ENCODE data around the gene IGDCC3. TPM values are rescaled to one million over a fixed set of nuclear protein-coding genes. Genes with fewer than 3 reads are reported as not detected.

Gene IGDCC3
- total and polyA plus RNA-seq, 12 donors = under 0.01 to 0.57 (median 0.16) TPM; not detected in 4

DNA sequence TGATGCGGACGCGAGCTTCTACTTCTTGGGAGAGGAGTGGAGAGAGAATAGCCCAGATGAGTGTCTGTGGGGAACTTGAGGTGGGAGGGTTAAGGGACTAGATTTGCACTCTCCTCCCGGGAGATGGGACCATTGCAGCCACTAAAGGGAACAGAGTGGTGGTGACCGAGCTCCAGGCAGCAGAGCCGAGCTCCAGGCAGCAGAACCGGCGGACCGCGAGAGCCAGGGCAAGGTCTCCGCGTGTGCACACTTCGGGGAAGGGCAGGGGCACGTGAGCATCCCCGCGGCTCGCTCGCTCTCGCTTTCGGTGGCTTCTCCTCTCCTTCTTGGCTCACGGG lies 1.1 kb downstream of the IGDCC3 start:
- Histone ChIP-seq H3K27me3 (peaks cover 0 to 83% (median 61%) of the 10 kb centered on the region in 7 donors), H3K36me3 (no peaks in the 10 kb centered on the region), H3K27ac (no peak overlapping the region), H3K4me1 (peaks cover 8 to 21% (median 18%) of the 10 kb centered on the region in 9 donors), H3K4me3 (peak overlapping the region in 9 of 10 donors; percentile 47 to 74 (median 62)), H3K9me3 (no peaks in the 10 kb centered on the region)
- DNase-seq = no peak
- intact Hi-C loops (cut with DNase I) = loop anchor here in 1 of 10 donors (5.0 kb wide), 1 partner anchor 34 kb away; no protein-coding TSS in a partner anchor
- peak in 5 of 8 donors; percentile 11 to 50 (median 35) for ATAC-seq
- TF ChIP-seq, protein P1, sequence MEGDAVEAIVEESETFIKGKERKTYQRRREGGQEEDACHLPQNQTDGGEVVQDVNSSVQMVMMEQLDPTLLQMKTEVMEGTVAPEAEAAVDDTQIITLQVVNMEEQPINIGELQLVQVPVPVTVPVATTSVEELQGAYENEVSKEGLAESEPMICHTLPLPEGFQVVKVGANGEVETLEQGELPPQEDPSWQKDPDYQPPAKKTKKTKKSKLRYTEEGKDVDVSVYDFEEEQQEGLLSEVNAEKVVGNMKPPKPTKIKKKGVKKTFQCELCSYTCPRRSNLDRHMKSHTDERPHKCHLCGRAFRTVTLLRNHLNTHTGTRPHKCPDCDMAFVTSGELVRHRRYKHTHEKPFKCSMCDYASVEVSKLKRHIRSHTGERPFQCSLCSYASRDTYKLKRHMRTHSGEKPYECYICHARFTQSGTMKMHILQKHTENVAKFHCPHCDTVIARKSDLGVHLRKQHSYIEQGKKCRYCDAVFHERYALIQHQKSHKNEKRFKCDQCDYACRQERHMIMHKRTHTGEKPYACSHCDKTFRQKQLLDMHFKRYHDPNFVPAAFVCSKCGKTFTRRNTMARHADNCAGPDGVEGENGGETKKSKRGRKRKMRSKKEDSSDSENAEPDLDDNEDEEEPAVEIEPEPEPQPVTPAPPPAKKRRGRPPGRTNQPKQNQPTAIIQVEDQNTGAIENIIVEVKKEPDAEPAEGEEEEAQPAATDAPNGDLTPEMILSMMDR (IDR thresholded peaks at IDR 0.05) = no peak
- 1% methylated on average over 19 to 21 of the region's 21 CpGs for WGBS, 2 donors

DNA sequence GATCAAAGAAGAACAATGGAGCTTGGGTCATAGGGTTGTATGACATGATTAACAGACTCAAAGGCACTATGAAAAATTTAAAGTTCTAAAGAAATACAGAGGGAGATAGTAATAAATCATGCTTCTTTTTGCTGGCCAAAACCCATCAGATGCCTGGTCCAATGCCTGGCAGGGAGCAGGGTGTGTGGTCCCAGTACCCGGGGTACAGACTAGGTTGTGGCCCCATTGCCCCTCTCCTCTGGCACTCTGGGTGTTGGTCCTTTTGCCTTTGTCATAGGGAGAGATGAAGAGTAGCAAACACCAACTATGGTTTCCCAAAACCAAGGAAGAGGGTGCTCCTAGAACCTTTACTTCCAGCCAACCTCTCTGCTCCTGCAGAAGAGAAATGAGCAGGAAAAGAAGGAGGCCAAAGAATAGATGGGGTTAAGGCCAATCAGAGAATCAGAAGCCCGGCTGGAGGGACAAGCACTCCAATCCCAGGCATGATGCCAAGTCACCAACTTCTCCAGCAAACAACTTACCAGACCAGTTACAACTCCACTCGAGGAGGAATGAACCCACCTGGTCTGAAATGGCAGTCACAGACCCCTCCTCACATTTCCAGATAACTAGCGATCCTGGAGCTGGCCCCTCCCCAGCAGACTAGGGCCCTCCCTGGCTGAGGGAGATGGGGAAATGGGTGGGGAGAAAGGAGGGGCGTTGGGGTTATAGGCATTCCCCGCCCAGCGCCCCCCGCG lies 1.8 kb downstream of the IGDCC3 start:
- TF ChIP-seq, protein P1 (IDR thresholded peaks at IDR 0.05) = no peak
- 14 to 16% methylated on average over 9 of the region's 9 CpGs for WGBS, 2 donors
- intact Hi-C loops (cut with DNase I) = loop anchor here in 1 of 10 donors (5.0 kb wide), 1 partner anchor 34 kb away; no protein-coding TSS in a partner anchor
- H3K36me3 ChIP-seq = no peaks in the 10 kb centered on the region
- DNase-seq (no peak), ATAC-seq (no peak)
- H3K27me3 ChIP-seq = peaks cover 0 to 80% (median 63%) of the 10 kb centered on the region in 7 donors
- H3K9me3 ChIP-seq = no peaks in the 10 kb centered on the region
- H3K27ac ChIP-seq = no peak overlapping the region
- peak overlapping the region in 3 of 10 donors; percentile 62 to 74 (median 63) for H3K4me3 ChIP-seq
- peaks cover 8 to 21% (median 18%) of the 10 kb centered on the region in 9 donors for H3K4me1 ChIP-seq

DNA sequence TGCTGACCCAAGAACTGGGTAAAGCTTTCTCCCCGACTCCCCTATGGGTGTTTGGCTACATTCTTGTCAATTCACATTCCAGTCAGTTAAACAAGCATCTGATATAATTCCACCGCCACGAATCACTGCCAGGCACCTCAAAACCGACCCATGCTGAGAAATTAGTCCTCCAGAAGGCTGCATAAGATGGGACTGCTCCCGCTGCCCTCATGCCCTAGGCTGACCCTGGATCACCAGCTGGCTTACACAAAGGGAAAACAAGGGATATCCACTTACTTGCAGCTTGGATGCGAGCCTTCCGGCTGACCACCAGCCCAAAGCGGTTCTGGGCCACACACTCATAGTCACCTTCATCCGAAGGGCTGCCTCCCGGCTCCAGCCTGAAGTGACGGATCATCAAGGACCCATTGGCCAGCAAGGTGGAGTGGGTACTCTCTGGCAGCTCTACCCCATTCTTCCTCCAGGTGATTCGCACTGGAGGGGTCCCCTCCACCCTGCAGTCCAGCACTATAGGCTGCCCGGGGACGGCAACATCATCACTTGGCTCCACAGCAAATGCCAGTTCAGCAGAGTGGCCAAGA lies 2.9 kb downstream of the IGDCC3 start:
- no peak for DNase-seq
- intact Hi-C loops (cut with DNase I) = loop anchor here in 2 of 10 donors (5.0 kb wide), 2 partner anchors 33 to 38 kb away; no protein-coding TSS in a partner anchor
- Histone ChIP-seq H3K9me3 (no peaks in the 10 kb centered on the region), H3K4me1 (peaks cover 8 to 21% (median 18%) of the 10 kb centered on the region in 9 donors), H3K27me3 (peaks cover 0 to 76% (median 58%) of the 10 kb centered on the region in 7 donors), H3K27ac (no peak overlapping the region), H3K36me3 (no peaks in the 10 kb centered on the region), H3K4me3 (no peak overlapping the region)
- 94% methylated on average over 14 of the region's 14 CpGs for WGBS, 2 donors
- ATAC-seq = no peak
- TF ChIP-seq, protein P1 (IDR thresholded peaks at IDR 0.05) = no peak

DNA sequence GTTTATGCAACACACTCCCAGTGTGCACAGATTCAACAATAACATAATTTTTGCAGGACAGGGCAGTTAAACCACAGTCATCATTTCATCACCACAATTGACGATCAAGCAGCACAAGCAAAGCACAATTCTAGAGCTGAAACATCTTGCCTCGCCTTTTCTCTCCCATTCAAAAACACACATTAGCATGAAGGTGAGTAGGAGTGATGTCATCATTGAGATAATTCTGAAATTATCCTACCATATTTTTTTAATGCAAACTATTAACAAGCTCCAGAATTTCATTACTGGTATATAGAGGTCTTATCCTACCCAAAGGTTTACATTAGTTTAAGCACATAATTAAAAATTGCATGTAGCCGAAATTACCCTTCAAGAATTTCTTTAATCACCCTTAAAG lies 3.5 kb downstream of the IGDCC3 start:
- Histone ChIP-seq H3K36me3 (no peaks in the 10 kb centered on the region), H3K27ac (no peak overlapping the region), H3K9me3 (no peaks in the 10 kb centered on the region), H3K4me3 (no peak overlapping the region), H3K4me1 (peaks cover 8 to 21% (median 18%) of the 10 kb centered on the region in 9 donors), H3K27me3 (peaks cover 0 to 70% (median 57%) of the 10 kb centered on the region in 7 donors)
- WGBS, 2 donors = 89 to 97% methylated on average over 3 of the region's 3 CpGs
- TF ChIP-seq, protein P1 (IDR thresholded peaks at IDR 0.05) = no peak
- no peak for DNase-seq
- intact Hi-C loops (cut with DNase I) = loop anchor here in 1 of 10 donors (5.0 kb wide), 1 partner anchor 37 kb away; no protein-coding TSS in a partner anchor
- ATAC-seq = no peak

All from heart right ventricle (tissue), 16 donors.